Stimulated activated CD4-positive, alpha-beta T cell treated with anti-CD3 and anti-CD28 coated beads, Interleukin-2, amount 100 ng/mL, for 48 hours (primary cell): ENCODE results near the gene ZNF385B.

ENCODE experiments used
- DNase-seq, 2 donors: peaks; one replicate each; pipeline ENCODE4 v3.0.0-alpha.2; 2020

The ZNF385B gene

DNA sequence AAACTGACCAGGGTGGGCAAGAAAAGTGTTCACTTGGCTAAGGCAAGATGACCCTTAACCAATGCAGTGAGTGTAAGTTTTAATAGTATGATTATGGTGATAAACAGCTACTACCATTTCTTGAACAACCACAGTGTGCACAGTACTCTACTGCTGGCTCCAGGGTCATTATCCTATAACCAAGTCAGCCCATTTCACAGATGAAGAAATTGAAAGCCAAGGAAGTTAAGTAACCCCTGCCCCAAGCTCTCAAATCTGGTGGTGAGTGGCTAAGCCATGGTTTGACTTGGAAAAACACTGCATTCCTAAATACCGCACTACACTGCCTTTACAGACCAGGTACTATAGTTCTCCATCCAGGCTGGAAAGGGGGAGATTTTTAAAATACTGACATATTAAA is 5.7 kb downstream of the ZNF385B start:
- DNase-seq = no peak

DNA sequence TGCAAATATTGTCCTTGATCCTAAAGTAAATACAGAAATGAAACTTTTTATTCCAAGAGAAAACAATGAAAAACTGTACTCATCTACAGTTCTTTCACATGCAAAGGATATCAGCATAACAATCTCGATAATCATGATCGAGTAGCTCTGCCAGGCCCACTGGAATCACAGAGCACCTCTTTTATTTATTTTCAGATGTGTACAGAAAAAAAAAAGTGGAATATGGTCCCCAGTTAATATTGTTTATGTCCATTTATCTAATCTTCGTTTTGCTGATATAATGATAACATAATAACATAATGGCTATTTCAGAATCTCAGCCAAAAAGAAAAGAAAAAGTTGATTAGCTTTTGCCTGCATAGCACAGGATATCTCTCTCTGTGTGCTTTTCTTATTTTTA is 6.5 kb downstream of the ZNF385B start:
- DNase-seq = no peak

DNA sequence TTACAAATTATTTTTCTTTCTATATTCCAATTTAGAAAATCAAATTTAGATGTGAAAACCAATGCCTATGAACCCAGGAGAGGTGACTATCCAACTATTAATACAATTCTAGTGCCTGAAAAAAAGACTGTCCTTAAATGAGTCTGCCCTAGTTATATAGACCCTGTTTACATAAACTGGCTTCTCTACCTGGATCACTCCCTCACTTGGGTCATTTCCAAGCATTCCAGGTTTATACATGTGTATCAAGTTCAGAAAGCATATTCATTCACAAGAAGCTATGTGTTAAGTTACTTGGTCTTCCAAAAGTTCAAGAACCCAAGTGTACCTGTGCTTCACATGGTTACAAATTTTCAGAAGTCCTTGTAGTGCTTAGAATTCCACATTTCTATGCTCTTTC is 8.3 kb downstream of the ZNF385B start:
- DNase-seq = no peak

DNA sequence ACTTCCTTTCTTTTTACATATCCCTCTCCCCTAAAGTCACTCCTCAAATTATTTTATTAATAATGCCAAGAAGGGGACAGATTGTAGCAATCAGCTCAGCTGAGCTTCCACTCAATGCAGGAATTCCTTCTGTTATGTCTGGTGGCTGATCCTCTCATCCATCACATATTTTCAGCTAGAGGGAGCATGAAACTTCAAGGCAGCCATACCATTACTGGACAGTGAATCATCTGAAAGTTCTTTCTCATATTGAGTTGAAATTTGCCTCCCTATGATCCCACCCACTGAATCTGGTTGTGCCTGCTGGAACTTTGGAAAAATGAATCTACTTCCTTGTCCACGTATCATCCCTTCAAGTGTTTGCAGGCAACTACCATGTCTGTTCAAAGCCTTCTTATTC is 11.2 kb downstream of the ZNF385B start:
- no peak for DNase-seq

DNA sequence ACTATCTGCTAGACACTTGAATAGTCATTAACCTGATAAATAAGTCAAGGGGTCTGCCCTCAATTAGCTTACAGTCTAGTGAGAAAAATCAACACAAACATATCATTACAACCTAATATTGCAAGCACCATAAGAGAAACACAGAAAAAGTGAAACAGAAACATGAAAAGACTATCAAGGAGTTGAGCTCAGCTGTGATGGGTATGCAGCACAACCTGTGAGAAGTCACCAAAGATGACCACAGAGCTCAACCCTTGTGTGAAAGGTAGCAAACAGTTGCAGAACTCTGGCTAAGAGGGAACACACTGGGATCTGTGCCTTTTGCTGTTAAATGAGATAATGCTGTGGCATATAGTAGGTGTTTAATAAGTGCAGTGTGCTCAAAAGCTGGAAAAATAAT is 11.7 kb downstream of the ZNF385B start:
- no peak for DNase-seq

DNA sequence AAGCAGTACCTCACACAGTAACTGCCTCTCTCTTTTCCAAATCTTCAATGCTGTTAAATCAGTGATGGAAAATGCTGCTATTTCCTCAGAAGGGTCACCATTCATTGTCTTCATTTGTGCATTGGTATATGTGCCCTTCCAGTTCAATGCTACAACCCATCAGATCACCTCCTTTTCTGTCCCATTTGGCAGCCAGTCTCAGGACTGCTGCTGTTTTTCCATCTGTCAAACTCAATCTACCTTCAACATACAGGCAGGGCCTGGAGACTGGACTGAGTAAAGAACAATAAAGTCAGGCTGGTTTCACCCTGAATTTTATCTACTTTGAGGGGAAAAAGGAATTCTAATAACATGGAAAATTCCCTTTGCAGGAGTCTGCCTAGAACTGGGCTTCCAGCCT is 17.9 kb downstream of the ZNF385B start:
- DNase-seq = no peak

DNA sequence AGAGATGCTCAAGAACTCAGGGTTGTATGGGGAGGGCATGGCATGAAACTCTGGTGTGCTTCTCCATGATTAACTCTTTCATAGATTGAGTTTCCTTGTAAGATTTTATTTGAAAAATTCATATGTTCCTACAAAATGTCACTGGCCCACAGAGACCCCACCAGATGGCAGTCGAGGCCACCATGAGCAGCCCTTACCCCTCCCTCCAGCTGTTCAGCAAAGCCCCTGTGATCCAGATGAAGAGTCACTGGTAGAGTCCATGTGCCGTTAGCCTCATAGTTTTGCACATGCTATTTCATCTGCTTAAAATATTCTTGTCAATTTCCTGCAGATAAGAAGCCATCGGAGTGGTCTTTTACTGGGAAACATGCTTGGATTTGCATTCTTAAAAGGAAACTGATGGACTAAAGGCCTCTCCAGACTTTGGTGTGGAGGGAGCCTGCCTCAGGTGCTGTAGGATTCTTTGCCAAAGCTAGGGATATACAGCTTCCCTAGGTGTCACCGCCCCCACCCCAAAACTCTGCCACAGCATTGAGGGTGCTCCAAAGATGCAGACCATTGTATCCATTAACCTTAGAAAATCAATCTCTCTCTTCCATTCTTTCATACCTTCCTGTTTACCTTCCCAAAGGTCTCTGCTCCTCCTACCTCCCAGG is 18.8 kb downstream of the ZNF385B start:
- DNase-seq = no peak

DNA sequence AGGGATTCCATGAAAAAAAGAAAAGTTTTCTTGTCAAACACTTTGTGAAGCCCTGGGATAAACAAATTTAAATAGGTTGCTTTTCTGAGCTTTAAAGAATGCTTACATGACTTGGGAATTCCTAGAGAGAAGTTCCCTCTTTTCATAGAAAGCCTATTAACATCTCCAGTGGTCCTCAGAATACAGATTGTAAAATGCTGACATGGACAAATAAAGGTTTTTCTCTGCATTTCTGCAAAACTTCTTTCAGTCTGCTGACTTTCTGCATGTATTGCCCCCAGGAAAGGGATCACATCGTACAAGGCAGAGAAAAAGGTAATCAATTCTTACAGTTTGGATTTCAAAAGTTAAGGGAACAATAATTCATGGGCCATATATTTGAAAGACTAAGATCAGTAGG is 20.6 kb downstream of the ZNF385B start:
- no peak for DNase-seq

DNA sequence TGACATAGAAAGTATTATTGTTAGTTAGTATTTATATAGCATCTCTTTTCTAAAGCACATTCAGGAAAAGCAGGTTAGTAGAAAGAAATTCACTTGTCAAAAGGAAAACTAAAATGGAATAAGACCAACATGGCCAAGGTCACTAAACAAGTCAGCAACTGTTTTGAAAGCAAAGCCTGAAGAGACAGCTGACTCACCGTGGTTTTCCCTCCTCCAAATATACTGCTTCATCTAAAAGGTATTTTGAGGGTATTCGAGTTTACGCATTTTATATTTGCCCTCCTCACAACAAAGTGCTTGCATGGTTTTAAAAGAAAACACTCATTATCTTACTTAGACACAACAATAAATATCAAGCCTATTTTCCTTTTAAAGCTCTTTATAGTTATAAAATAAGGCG is 24.0 kb downstream of the ZNF385B start:
- DNase-seq = no peak

DNA sequence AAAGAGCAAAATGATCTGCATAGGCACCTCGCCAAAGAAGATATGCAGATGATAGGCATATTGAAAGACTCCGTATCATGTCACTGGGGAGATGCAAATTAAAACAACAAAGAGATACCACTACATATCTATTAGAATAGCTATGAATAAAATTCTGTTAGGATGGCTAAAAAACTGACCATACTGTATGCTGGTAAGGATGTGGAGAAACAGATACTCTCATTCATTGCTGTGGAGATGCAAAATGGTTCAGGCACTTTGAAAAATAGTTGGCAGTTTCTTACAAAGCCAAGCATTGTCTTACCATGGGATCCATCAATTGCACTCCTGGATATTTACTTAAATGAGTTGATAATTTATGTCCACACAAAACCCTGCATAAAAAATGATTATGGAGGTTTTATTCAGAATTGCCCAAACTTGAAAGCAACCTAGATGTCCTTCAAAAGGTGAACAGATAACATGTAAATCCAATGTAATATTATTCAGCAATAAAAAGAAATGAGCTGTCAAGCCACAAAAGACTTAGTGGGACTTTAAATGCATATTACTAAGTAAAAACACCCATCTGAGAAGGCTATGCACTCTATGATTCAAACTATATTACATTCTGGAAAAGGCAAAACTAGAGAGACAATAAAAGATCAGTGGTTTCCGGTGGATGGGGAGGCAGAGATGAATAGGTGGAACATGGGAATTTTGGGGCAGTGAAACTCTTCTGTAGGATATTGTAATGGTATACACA is 31.2 kb downstream of the ZNF385B start:
- no peak for DNase-seq

DNA sequence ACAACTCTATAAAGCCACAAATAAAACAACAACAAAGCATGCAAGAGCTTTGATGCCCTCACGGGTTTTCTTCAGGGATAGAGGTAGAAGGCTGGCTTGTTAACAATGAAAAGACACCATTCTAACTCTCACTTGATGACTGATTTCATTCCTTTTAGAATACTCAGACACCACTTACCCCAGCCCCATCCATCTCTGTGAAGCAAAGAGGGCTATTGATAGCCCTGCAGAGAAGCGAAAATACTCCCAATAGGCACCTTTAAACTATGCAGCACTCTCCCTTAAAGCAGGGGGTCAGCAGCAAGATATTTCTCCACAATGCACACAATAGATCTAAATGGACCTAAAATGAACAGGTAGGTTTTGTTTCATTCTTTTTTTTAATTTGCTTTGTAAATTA is 35.1 kb downstream of the ZNF385B start:
- DNase-seq = no peak

DNA sequence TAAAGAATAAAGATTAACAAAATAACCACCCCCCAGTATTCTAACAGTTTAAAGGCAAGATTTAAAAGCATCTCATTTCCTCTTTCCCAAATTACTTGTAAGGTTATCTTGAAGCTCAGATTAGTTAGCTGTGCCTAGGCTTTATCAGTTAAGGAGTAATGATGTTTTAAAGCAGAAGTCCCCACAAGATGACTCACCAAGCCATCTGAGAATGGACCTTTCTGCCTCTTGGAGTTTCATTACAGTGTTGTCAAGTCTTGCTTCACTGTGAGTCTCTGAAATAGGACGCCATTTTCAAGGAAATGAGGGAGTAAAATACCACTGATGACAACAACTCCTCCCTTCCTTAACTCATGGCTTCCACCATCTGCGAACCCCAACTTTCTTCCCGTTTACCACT is 35.9 kb downstream of the ZNF385B start:
- DNase-seq = no peak

DNA sequence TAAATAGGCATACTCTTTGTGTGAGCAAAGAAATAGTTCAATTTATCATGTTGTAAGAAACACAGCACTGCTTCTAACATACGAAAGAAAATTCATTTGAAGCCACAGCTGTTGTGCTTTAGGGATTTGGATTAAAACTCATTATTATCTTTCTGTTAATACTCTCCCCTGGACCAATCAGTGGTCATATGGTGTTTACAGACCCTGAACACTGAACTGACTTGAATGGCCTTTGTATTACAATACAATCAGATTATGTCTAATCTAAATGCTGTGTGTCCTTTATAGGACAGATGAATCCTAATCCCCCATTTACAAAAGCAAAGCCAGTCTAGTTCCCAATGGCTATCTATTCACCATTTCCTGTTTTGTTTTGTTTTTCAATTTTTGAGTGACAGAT is 36.5 kb downstream of the ZNF385B start:
- no peak for DNase-seq

DNA sequence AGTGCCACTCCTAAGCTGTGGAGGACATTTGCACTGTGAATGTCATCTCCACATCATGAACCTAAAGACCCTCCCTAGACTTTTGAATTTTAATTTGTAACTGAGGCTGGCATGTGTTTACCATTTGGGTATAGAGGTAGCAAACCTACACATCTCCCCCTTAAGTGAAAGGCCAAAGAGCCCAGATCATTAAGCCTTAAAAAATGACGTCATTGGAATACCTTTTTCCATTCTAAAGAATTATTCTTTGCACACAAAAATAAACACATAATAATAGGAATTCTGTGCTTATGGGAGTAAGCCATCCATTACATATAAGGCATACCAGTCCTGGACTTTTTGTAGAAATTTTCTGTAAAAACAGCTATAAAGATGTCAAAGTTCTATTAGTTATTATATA is 38.9 kb downstream of the ZNF385B start:
- DNase-seq = no peak

DNA sequence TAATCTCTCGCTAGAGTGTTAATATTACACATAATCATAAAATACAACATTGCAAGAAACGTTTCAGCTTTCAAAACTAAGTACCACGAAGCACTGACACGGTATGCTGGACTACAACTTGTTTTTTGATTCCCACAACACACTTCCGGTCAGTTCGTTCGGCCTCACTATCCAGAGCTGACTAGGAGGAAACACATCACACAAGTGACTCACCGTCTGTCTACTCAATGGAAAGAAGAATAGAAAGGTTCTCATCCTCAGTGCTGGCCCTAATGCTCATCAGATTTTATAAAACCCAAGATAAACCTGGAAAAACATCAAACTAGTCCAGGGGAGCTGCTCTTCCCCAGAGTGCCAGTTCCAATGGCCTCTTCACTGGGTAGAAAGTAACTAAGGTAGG is 42.9 kb downstream of the ZNF385B start:
- DNase-seq = no peak

DNA sequence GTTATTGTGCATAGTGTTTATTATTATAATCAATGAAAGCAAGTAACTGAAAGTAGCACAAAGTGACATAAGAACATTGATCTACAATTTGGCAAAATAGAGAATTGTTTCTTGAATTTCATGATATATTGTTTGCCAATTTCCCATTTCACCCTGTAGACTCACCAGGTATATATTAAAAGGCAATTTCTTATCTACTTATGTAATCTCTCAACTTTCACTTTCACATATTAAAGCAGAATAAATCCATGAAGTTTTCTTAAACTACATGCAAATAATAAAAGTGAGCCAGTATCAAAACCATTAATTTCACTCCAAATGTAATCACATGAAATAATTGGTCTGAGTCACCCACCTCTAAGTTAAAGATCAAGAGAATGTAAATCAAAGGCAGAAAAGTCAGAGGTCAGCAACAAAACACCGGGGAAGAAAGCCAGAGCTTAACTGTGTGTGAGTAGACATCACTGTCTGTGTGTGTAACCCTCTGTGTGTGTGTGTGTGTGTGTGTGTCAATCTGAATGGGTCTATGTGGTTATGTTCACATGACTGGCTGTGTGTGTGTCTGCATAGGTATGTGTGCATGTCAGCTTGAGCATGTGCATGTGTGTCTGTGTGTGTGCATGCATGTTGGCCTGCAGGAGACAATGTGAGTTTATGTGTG is 44.1 kb downstream of the ZNF385B start:
- DNase-seq = no peak

DNA sequence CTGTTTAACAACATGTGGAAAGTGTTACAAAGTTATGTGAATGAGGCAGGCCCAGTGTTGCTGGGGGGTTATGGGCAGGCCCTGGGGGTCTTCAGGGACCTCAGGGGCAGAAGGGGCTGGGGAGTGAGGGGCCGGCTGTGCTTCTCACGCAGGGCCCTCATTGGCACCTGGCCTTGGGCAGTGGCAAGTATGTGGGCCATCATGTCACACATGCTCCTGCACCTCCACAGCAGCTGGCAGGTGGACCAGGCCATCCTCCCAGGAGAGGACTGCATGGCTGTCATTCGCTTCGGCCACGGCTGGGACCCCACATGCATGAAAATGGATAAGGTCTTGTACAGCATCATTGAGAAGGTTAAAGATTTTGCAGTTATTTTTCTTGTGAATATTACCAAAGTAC is 47.4 kb downstream of the ZNF385B start:
- DNase-seq = no peak

DNA sequence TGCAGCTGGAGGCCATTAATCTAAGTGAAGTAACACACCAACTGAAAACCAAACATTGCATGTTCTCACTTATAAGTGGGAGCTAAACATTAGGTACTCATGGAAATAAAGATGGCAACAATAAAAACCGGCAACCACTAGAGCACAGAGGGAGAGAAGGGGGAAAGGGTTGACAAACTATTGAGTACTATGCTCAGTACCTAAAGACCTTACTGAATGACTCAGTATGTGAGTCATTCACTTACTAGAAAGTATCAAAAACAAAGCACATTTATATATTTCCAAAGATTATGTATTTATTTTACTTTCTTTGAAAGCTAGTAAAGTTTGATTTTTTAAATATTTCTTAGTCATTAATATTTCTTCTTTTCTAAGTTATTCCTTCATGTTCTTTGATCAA is 48.9 kb downstream of the ZNF385B start:
- no peak for DNase-seq

DNA sequence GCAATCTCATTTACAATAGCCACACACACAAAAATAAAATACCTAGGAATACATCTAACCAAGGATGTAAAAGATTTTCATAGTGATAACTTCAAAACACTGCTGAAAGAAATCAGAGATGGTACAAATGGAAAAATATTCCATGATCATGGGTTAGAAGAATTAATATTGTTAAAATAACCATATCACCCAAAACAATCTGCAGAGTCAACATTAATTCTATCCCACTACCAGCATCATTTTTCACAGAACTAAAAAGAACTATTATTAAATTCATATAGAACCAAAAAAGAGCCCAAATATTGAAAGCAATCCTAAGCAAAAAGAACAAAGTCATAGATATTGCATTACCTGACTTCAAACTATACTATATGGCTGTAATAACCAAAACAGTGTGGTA is 50.4 kb downstream of the ZNF385B start:
- no peak for DNase-seq

DNA sequence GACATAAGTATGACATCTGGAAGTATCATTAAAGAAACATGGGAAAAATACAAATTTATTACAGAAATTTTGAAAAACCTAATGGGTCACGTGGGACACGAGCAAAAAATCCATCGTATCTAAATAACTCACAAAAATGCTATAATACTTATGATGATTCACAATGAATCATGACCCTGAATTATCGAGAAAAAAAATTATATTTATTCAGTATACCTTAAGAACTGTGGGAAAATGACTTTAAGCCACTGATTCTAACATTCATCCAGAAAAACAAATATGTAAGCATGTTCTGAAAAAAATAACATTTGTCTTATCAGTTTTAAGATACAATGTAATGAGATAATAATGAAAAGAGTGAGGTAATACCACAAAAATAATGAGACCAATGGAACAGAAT is 51.8 kb downstream of the ZNF385B start:
- no peak for DNase-seq

DNA sequence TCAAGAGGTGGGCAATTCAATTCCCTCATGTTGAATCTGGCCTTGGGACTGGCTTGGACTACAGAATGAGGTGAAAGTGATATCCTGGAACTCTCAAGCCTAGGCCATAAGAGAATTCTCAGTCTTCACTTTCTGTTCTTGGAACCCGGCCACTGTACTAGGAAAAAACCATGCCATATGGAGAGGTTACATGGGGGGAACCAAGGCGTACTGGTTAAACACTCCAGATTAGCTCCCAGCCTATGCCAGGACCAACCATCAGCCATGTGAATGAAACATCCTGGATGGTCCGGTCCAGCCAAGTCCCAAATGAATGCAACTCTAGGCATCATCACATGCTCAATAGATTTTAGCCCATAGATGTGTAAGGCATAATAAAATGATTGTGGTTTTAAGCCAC is 56.4 kb downstream of the ZNF385B start:
- DNase-seq = no peak

DNA sequence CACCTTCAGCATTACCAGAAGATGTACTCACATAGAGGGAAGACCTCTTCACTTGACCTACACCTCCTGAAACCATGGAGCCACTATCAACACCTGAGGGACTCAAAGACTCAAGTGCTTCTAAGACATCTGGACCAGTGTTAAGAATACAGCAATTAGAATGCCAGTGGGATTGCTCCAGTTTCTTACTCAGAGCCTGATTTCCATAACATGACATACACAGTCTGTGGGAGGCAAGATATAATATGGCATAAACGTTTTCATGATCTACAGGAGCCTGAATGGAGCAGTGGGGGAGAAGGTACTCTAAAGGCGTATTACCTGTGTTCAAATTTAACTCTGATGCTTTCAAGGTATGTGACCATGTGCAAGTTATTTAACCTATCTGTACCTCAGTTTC is 57.2 kb downstream of the ZNF385B start:
- no peak for DNase-seq

DNA sequence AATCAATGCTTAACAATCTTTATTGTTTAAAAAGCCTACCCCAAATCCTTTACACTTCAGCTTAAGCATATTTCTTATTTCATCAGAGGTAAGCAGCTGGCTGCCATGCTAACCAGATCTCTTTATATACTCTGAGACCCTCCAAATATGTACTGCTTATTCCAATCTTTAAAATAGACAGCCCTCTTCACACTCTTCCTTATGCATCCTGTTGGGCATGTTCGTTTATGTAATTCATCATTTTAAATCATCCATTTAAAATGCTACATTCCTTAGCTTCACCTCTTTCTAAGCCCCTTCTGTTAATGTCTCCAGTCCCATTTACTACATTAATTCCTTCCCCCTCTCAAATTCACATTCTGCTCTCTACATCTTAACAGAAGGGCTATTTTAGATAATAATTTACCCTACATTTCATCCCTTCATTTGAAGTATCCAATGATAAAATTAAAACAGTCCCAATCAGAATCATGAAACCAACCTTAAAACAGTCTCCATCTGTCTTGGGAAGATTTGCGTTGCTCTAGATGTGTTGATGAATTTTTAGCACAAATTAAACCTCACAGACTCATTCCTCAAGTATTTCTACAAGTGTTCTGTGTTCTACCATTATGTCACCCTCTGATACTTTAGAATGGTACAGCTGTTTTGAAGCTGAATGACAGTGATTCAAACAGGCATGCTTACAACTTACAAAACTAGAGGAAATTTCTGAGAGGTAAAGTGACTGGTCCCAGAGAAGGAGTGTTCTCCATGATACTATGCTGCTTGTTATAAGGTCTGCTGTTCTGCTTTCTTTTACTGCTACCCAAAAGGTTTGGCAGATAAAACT is 59.1 kb downstream of the ZNF385B start:
- DNase-seq = no peak

DNA sequence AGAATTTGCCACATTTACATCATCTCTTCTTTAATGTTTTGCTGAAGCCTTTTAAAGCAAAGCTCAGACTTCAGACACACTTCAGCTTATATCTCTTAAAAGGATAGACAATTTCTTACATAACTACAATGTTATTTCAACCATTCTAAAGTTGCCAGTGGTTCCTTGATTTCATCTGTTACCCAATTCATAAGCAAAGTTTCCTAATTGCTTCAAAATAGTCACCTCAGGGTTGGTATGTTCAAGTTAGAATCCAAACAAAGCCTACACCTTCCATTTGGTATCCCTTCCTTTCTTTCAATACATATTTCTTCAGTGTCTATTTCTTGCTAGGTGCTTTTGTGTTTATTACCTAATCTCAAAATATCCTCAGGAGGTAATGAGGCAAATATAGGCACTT is 60.6 kb downstream of the ZNF385B start:
- no peak for DNase-seq
